ENCODE results near the gene MCM3AP. TPM values are rescaled to one million over a fixed set of nuclear protein-coding genes. Genes with fewer than 3 reads are reported as not detected.
"Not testable (repeated sequence)": the region's sequence is repeated elsewhere in the genome, so short reads cannot be mapped to it uniquely, and the experiment has no call there.

Gene MCM3AP
- total RNA-seq, 1 donor from 2014 or later: 138 TPM

DNA sequence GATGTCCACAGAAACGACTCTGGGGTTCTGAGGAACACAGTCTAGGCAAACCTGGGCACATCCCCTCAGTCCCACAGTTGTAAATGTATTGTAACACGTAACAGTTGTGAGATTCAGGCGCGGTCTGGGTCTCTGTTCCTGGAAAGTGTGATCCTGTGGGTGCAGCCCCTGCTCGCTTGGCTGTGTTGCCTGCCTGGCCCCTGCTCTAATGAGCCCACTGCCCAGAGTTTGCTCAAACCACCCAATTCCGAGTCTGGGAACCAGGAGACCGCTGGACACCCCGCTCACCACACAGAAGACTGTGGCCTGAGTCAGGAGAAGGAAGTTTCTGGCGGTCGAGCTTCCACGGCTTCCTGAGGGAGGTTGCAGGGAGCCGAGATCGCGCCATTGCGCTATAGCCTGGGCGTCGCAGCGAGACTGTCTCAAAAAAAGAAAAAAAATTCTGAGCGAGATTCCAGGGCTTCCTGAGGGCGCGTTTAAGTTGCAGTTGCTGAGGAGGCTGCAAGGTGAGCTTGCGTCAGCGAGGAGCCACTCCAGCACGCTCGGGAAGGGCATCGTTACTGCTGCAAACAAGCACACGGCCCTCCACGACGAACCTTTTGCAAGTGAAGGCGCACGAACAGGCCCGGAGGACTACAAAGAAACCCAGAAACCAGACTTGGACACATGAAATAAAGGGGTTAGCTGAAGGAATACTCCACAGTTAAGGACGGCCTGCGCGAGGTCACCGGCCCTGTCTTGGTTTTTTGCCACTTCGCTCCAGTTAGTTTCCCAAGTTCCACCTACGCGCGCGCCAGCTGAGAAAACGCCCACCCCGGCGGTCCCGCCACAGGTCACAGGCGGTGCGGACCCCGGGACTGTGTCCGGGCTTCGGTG, 37.2 kb upstream of the MCM3AP start:
- Mint-ChIP-seq H3K4me1 (ENCODE audit: low read depth) (peaks cover 30% of the 10 kb centered on the region), H3K27ac (peak overlapping the region; percentile 93), H3K36me3 (ENCODE audit: low read depth) (peaks cover 44% of the 10 kb centered on the region), H3K4me3 (ENCODE audit: low read depth) (peak overlapping the region; percentile 97), H3K27me3 (ENCODE audit: low read depth) (no peaks in the 10 kb centered on the region), H3K9me3 (no peaks in the 10 kb centered on the region)
- intact Hi-C loops (cut with micrococcal nuclease): loop anchor here (10.0 kb wide), 1 partner anchor 348 kb away; no protein-coding TSS in a partner anchor
- DNase-seq (ENCODE audit: low spot score): no peak

DNA sequence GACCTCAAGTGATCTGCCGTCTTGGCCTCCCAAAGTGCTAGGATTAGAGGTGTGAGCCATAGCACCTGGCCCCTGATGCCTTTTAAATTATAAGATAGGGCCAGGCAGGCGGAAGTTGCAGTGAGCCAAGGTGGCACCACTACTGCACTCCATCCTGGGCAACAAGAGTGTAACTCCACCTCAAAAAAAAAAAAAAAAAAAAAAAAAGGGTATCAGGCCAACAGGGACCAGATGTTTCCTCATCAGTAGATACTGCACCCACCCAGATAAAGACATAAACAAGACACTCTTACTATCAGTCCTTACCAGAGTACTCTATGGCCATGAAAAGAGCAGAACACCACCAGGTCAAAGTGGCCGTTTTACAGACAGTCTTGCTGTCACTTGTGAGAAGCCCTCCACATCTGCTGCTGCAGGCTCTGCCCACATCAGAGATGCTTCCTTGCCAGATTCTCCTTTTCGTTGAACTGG, 35.0 kb upstream of the MCM3AP start:
- Mint-ChIP-seq H3K4me3 (ENCODE audit: low read depth) (peak overlapping the region; percentile 39), H3K27ac (peak overlapping the region; percentile 33), H3K36me3 (ENCODE audit: low read depth) (peaks cover 39% of the 10 kb centered on the region), H3K4me1 (ENCODE audit: low read depth) (peaks cover 20% of the 10 kb centered on the region), H3K27me3 (ENCODE audit: low read depth) (no peaks in the 10 kb centered on the region), H3K9me3 (no peaks in the 10 kb centered on the region)
- no peak for DNase-seq (ENCODE audit: low spot score)
- intact Hi-C loops (cut with micrococcal nuclease): loop anchor here (10.0 kb wide), 1 partner anchor 346 kb away; no protein-coding TSS in a partner anchor

DNA sequence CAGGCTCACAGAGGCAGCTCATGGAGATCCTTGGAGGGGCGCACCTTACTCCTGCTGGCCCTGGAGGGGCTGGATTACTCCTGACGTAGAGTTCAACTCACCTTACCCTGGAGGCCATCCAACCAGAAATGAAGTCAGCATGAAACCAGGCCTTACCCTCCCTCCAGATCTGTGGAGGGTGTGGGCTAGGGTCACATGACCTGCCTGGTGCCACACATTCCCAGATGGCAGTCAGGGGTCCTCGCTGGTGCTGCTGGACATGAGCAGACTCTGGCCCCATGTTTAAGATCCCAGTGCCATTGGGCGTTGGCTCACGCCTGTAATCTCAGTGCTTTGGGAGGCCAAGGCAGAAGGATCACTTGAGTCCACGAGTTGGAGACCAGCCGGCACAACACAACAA, 33.8 kb upstream of the MCM3AP start:
- Mint-ChIP-seq H3K27ac (no peak overlapping the region), H3K36me3 (ENCODE audit: low read depth) (peaks cover 44% of the 10 kb centered on the region), H3K9me3 (no peaks in the 10 kb centered on the region), H3K27me3 (ENCODE audit: low read depth) (no peaks in the 10 kb centered on the region), H3K4me3 (ENCODE audit: low read depth) (no peak overlapping the region), H3K4me1 (ENCODE audit: low read depth) (peaks cover 18% of the 10 kb centered on the region)
- DNase-seq (ENCODE audit: low spot score): no peak
- intact Hi-C loops (cut with micrococcal nuclease): no loop called here

DNA sequence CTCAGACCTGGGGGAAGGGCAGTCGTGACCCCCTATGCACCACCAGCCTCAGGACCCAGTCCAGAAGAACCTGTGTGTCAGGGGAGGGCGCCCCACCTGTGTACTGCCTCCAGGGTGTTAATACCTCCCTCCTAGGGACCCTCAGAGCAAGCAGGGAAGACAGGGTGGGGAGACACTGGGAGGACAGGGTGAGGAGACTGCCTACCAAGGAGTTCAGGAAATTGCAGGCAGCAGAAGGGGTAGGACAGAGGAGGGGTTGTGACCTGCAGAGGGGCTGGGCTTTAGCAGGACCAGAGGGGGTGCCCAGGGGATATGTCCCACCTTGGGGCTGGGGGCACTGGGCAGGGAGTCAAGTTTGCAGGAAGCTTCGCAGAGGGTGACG, 33.0 kb upstream of the MCM3AP start:
- Mint-ChIP-seq H3K27ac (no peak overlapping the region), H3K36me3 (ENCODE audit: low read depth) (peaks cover 49% of the 10 kb centered on the region), H3K4me1 (ENCODE audit: low read depth) (peaks cover 18% of the 10 kb centered on the region), H3K4me3 (ENCODE audit: low read depth) (no peak overlapping the region), H3K9me3 (no peaks in the 10 kb centered on the region), H3K27me3 (ENCODE audit: low read depth) (no peaks in the 10 kb centered on the region)
- intact Hi-C loops (cut with micrococcal nuclease): no loop called here
- DNase-seq (ENCODE audit: low spot score): no peak

DNA sequence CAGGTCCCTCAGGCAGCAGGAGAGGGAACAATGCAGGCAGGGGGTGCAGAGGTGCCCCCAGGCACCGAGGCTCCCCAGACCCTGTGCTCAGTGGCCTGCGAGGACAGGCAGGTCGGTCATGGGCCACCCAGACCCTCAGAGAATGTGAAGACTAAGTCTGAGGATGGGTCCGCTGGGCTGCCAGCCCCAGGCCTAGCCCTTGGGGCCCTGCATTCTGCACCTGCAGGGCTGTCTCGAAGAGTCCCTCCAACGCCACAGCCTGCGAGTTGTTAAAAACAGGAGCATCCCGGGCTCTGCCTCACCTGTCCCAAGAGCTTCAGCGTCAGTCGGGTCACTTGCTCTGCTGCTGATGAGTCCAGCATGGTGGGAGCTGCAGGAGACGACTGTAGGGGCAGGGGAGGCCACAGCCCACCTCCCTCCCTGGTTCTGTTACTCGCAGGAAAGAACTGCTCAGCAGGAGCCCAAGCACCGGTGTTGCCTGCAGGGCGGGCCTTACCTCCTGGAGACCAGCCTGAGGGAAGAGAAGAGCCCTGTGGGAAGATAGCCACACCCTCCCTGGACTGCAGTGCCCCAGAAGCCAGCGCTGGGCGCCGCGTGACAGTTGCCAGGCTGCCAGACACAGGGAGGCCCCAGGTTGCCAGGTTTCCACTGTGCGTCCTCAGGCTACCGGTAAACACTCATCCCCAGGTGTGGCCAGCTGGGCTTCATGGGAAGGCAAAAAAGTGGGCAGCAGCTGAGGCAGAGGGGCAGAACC, 32.5 kb upstream of the MCM3AP start:
- intact Hi-C loops (cut with micrococcal nuclease): no loop called here
- Mint-ChIP-seq H3K36me3 (ENCODE audit: low read depth) (peaks cover 49% of the 10 kb centered on the region), H3K27me3 (ENCODE audit: low read depth) (no peaks in the 10 kb centered on the region), H3K27ac (no peak overlapping the region), H3K9me3 (peaks cover under 1% of the 10 kb centered on the region), H3K4me1 (ENCODE audit: low read depth) (peaks cover 18% of the 10 kb centered on the region), H3K4me3 (ENCODE audit: low read depth) (no peak overlapping the region)
- no peak for DNase-seq (ENCODE audit: low spot score)

DNA sequence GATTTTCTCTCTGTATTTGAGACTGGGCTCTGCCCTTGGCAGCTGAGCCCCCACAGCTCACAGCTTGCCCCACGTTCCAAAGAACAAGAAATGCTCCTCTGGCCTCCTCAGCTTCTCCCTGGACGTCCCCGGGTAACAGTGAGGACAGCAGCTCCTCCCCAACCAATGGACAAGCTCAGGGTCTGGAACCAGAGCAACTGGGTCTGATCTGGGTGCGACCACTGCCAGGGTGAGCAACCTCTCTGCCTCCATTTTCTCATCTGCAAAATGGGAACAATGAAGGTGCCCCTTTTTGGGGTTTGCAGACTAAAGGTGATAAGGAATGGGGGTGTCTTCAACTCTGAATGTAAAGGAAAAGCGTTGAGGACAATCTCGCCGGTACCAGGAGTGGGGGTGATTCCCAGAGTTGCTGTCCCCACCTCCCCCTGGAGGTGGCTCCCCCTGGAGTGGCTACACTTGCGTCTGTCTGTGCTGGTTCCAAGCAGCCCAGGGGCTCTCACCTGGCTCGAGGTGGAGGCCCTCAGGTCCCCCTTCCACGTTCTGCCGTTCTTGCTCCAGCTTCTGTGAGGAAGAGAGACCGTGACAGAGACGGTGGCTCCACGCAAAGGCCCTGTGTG, 31.4 kb upstream of the MCM3AP start:
- Mint-ChIP-seq H3K27me3 (ENCODE audit: low read depth) (no peaks in the 10 kb centered on the region), H3K9me3 (peaks cover 4% of the 10 kb centered on the region), H3K4me3 (ENCODE audit: low read depth) (no peak overlapping the region), H3K36me3 (ENCODE audit: low read depth) (peaks cover 47% of the 10 kb centered on the region), H3K4me1 (ENCODE audit: low read depth) (peaks cover 15% of the 10 kb centered on the region), H3K27ac (no peak overlapping the region)
- intact Hi-C loops (cut with micrococcal nuclease): no loop called here
- DNase-seq (ENCODE audit: low spot score): no peak

DNA sequence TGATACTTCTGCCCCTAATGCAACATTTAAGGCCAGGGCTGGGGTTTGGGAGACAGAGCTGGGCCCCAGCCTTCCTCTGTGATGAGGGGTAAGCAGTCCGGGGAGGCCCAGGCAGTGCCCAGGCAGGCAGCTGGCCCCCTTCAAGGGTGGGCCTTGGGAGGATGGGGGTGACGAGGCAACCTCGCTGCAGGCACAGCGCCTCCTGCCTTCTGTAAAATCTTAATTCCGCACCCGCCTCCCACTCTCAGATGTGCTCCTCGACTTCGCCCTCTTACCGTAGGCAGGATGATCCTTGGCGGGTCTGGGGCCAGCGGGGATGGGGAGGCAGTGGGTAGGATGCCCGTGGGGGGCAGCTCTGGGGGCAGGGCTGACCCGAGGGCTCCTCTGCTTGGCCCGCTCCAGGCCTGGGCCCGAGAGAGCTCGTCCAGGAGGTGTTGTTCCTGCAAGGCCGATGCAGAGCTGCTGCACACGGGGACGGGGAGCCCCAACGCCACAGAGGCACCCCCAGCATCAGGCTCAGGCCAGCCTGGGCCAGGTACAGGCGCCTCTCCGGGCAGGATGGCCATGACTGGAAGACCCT, 29.1 kb upstream of the MCM3AP start:
- Mint-ChIP-seq H3K9me3 (peaks cover 4% of the 10 kb centered on the region), H3K27me3 (ENCODE audit: low read depth) (no peaks in the 10 kb centered on the region), H3K4me3 (ENCODE audit: low read depth) (no peak overlapping the region), H3K4me1 (ENCODE audit: low read depth) (no peaks in the 10 kb centered on the region), H3K36me3 (ENCODE audit: low read depth) (peaks cover 45% of the 10 kb centered on the region), H3K27ac (no peak overlapping the region)
- DNase-seq (ENCODE audit: low spot score): no peak
- intact Hi-C loops (cut with micrococcal nuclease): no loop called here

DNA sequence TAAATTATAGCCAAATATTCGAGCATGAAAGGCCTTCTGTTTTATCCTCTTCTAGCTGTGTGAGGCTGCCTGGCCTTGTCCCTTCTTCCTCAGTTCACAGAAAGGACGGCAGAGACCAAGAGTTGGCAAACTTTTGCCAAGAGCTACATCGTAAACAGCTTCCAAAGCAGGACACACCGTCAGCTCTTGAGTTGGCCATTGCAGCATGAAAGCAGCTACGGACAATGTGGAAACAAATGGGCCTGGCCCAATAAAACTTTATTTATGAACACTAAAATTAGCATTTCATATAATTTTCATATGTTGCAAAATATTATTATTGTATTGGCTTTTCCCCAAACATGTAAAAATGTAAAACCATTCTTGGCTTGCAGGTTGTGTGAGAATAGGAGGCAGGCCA, 27.5 kb upstream of the MCM3AP start:
- Mint-ChIP-seq H3K36me3 (ENCODE audit: low read depth) (peaks cover 43% of the 10 kb centered on the region), H3K27me3 (ENCODE audit: low read depth) (no peaks in the 10 kb centered on the region), H3K9me3 (peaks cover 4% of the 10 kb centered on the region), H3K27ac (no peak overlapping the region), H3K4me1 (ENCODE audit: low read depth) (no peaks in the 10 kb centered on the region), H3K4me3 (ENCODE audit: low read depth) (no peak overlapping the region)
- intact Hi-C loops (cut with micrococcal nuclease): no loop called here
- DNase-seq (ENCODE audit: low spot score): no peak

DNA sequence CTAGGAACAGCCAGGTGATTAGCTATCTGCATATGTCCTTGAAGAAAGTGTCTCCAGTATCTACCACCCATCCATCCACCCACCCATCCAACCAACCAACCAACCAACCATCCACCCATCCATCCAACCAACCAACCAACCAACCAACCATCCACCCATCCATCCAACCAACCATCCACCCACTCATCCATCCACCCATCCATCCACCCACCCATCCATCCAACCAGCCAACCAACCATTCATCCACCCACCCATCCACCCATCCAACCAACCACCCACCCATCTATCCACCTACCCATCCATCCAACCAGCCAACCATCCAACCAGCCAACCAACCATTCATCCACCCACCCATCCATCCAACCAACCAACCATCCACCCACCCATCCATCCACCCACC, 26.2 kb upstream of the MCM3AP start:
- Mint-ChIP-seq H3K4me1 (ENCODE audit: low read depth) (no peaks in the 10 kb centered on the region), H3K36me3 (ENCODE audit: low read depth) (peaks cover 52% of the 10 kb centered on the region), H3K4me3 (ENCODE audit: low read depth) (no peak overlapping the region), H3K27me3 (ENCODE audit: low read depth) (no peaks in the 10 kb centered on the region), H3K9me3 (peaks cover 4% of the 10 kb centered on the region), H3K27ac (no peak overlapping the region)
- no peak for DNase-seq (ENCODE audit: low spot score)
- intact Hi-C loops (cut with micrococcal nuclease): no loop called here

DNA sequence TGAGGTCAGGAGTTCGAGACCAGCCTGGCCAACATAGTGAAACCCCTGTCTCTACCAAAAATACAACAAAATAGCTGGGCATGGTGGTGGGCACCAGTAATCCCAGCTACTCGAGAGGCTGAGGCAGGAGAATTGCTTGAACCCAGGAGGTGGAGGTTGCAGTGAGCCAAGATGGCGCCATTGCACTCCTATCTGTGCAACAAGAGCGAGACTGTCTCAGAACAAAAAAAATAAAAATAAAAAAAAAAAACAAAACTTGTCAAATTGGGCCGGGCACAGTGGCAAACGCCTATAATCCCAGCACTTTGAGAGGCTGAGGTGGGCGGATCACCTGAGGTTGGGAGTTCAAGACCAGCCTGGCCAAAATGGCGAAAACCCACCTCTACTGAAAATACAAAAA, 24.8 kb upstream of the MCM3AP start:
- intact Hi-C loops (cut with micrococcal nuclease); H3K9me3 Mint-ChIP-seq; H3K4me3 Mint-ChIP-seq (ENCODE audit: low read depth); DNase-seq (ENCODE audit: low spot score); H3K27ac Mint-ChIP-seq; H3K27me3 Mint-ChIP-seq (ENCODE audit: low read depth); H3K4me1 Mint-ChIP-seq (ENCODE audit: low read depth): not testable (repeated sequence)
- H3K36me3 Mint-ChIP-seq (ENCODE audit: low read depth): peaks cover 48% of the 10 kb centered on the region

DNA sequence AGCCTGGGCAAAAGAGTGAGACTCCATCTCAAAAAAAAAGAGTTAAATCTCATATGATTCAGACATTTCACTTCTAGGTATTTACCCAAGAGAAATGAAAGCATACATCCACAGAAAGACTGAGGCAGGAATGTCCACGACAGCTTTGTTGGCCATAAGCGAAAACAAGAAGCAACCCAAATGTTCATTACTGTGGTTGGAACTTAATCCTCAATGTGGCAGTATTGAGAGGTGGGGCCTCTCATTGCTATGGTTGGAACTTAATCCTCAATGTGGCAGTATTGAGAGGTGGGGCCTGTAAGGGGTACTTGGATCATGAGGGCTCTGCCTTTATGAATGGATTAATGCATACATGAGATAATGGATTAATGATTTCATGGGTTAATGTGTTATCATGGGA, 23.0 kb upstream of the MCM3AP start:
- H3K27ac Mint-ChIP-seq: no peak overlapping the region

DNA sequence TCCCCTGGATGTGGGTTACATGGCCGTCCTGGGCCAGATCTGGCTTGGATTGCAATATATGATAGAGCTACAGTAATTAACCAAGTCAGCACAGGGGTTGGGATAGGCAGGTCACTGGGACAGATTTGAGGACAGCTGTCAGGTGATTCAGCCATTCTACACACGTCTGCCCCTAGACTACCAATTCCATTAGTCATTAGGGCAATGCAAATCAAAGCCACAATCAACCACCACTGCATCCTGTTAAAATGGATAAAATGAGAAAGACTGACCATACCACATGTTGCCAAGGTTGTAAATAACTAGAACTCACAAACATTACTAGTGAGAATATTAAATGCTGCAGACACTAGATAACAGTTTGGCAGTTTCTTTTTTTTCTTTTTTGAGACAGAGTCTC, 22.2 kb upstream of the MCM3AP start:
- Mint-ChIP-seq H3K36me3 (ENCODE audit: low read depth) (peaks cover 48% of the 10 kb centered on the region), H3K9me3 (peaks cover 1% of the 10 kb centered on the region), H3K27me3 (ENCODE audit: low read depth) (no peaks in the 10 kb centered on the region), H3K4me1 (ENCODE audit: low read depth) (no peaks in the 10 kb centered on the region), H3K27ac (no peak overlapping the region), H3K4me3 (ENCODE audit: low read depth) (no peak overlapping the region)
- intact Hi-C loops (cut with micrococcal nuclease): no loop called here
- DNase-seq (ENCODE audit: low spot score): no peak

More for the DNA sequence above, 23.0 kb upstream of the MCM3AP start:
- no peak for DNase-seq (ENCODE audit: low spot score)
- Mint-ChIP-seq H3K36me3 (ENCODE audit: low read depth) (peaks cover 50% of the 10 kb centered on the region), H3K27me3 (ENCODE audit: low read depth) (no peaks in the 10 kb centered on the region), H3K9me3 (peaks cover 4% of the 10 kb centered on the region), H3K4me1 (ENCODE audit: low read depth) (no peaks in the 10 kb centered on the region), H3K4me3 (ENCODE audit: low read depth) (no peak overlapping the region)
- intact Hi-C loops (cut with micrococcal nuclease): no loop called here

All from activated T-helper 2 cell treated with anti-CD3 and anti-CD28 coated beads, Interferon-gamma antibody, Interleukin-2, Interleukin-4, amounts not matched to agents 10 μg/mL and 5 μg/mL and 100 μg/mL, durations not matched to agents 14 hours and 24 hours and 36 hours (primary cell).